NCI-H1694 treated with DMSO at 0.1 percent for 48 hours (cell line): ENCODE measurements around the gene MARS1.
"Not testable (repeated sequence)": the region's sequence is repeated elsewhere in the genome, so short reads cannot be mapped to it uniquely, and the experiment has no call there.

Experiments used
- DNase-seq: peaks from one replicate; lab custom pipeline; 2025; lab: John Stamatoyannopoulos, UW

Gene MARS1

DNA sequence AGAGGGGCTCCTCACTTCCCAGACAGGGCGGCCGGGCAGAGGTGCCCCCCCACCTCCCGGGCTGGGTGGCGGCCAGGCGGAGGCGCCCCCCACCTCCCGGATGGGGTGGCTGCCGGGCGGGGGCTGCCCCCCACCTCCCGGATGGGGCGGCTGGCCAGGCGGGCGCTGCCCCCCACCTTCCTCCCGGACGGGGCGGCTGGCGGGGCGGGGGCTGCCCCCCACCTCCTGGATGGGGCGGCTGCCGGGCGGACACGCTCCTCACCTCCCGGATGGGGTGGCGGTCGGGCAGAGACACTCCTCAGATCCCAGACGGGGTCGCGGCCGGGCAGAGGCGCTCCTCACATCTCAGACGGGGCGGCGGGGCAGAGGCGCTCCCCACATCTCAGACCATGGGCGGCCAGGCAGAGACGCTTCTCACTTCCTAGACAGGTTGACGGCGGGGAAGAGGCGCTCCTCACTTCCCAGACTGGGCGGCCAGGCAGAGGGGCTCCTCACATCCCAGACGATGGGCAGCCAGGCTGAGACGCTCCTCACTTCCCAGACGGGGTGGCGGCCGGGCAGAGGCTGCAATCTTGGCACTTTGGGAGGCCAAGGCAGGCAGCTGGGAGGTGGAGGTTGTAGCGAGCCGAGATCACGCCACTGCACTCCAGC is 7.3 kb downstream of the MARS1 start:
- DNase-seq, result not testable (repeated sequence)

DNA sequence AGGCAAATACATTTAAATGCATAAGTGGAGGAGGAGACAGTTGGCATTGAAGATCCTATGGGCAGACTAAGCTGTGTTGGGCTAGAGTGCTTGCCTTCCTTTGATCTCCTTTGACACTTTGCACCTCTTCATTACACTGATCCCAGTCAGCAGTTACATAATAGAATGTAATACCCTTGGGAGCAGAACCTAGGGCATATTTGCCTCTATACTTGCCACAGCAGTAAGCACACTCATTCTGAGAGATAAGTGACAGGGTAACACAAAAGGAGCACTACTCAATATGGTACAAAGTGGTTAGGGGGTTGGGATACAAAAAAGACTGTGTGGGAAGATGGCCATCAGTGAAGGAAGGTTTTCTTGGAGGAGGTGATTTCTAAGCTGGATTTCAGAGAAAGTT is 9.0 kb downstream of the MARS1 start:
- no peak for DNase-seq

DNA sequence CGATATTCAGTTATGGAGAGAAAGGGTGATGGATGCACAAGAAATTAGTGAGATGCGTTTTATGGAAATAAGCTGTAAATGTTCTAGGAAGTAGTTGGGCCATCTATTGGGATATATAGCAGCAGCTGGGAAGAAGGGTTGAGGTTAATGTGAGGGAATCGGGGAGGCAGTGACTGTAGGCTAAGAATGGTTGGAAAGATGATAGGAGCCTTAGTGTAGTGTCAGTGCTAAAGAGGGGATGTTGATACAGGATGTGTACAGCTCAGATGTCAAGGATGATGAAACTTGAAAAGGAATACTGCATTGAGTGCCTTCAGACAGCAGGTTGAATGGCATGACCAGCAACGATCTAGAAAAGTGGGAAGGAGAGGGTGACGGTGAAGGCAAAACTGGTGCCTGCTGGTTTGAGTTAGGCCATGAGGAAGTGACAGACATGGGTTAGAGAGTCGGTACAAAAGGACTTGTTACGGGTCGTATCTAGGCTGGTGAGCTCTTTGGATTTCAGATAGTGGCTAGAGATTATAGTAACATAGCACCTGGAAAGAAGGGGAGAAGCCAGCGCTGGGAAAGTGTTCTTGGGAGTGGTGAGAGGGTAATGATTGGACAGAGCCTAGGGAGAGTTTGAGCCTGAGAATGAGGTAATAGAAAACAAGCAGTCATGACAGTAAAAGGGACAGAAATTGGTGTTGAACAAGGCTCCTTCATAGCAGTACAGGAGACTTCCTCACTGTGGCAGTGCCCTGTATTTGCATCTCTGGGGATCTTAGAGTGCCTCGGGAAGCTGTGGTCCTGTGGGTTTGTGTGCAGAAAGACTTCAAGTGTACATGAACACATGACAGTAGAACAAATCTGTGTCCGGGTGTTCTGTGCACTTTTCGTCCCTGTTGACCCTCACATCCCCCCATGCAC is 9.6 kb downstream of the MARS1 start:
- no peak for DNase-seq

- DNase-seq, result no peak
Observed at GRCh38 chr12:57498132-57498502, 10.2 kb downstream of the MARS1 start.

- DNase-seq, result no peak
Observed at GRCh38 chr12:57498571-57498970, 10.7 kb downstream of the MARS1 start.

- DNase-seq, result no peak
Observed at GRCh38 chr12:57500213-57500612, 12.3 kb downstream of the MARS1 start.

DNA sequence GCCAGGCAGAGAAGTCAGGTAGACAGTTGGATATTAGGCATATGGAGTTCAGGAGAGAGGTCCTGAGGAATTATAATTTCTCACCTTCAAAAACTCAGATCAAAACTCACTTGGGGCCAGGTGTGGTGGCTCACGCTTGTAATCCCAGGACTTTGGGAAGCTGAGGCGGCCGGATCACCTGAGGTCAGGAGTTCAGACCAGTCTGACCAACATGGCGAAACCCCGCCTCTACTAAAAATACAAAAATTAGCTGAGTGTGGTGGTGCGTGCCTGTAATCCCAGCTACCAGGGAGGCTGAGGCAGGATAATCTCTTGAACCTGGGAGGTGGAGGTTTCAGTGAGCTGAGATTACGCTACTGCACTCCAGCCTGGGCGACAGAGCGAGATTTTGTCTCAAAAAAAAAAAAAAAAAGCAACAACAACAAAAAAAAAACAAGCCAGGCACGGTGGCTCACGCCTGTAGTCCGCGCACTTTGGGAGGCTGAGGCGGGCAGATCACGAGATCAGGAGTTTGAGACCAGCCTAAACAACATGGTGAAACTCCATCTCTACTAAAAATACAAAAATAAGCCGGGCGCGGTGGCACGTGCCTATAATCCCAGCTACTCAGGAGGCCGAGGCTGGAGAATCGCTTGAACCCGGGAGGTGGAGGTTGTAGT is 14.6 kb downstream of the MARS1 start:
- DNase-seq, result not testable (repeated sequence)

DNA sequence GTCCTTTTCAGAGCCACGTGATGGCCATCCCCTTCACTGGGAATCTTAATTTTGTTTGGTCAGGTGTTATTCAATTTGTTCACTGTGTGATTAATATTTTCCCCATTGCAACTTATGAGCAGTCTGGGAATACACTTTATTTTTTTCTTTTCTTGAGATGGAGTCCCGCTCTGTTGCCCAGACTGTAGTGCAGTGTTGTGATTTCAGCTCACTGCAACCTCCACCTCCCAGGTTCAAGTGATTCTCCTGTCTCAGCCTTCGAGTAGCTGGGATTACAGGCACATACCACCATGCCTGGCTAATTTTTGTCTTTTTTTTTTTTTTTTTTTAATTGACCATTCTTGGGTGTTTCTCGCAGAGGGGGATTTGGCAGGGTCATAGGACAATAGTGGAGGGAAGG is 18.7 kb downstream of the MARS1 start:
- DNase-seq, result not testable (repeated sequence)

GRCh38 chr12:57507796-57508195 is 19.9 kb downstream of the MARS1 start:
- not testable (repeated sequence) for DNase-seq

DNA sequence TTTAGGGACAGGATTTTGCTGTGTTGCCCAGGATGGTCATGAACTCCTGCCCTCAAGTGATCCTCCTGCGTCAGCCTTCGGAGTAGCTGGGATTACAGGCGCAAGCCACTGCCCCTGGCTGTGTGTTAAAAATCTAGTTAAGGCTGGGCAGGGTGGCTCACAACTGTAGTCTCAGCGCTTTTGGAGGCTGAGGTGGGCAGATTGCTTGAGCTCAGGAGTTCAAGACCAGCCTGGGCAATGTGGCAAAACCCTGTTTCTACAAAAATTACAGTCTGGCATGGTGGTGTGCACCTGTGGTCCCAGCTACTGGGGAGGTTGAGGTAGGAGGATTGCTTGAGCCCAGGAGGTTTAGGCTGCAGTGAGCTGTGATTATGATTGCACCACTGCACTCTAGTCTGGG is 23.3 kb downstream of the MARS1 start:
- DNase-seq, result no peak

- DNase-seq, result no peak
Observed at GRCh38 chr12:57511588-57512325, 23.9 kb downstream of the MARS1 start.

DNA sequence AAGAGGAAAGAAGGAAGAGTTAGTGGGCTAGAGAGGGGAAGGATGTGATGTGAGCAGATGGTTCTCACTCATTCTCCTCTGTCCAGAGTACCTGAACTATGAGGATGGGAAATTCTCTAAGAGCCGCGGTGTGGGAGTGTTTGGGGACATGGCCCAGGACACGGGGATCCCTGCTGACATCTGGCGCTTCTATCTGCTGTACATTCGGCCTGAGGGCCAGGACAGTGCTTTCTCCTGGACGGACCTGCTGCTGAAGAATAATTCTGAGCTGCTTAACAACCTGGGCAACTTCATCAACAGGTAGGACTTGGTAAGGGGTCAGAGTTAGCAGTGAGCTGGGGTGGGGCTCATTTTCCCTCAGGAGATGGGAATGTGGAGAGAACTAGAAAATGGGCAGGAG is 24.8 kb downstream of the MARS1 start:
- no peak for DNase-seq

DNA sequence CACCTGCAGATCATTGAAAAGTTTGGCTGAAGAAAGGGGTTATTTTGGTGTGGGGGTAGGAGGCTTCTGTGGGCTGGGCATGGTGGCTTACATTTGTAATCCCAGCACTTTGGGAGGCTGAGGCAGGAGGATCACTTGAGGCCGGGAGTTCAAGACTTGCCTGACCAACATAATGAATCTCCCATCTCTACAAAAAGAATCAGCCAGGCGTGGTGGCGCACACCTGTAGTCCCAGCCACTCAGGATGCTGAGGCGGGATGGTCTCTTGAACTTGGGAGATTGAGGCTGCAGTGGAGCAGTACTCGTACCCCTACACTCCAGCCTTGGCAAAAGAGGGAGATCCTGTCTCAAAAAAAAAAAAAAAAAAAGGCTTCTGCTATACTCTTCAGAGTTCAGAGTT is 25.4 kb downstream of the MARS1 start:
- no peak for DNase-seq

DNA sequence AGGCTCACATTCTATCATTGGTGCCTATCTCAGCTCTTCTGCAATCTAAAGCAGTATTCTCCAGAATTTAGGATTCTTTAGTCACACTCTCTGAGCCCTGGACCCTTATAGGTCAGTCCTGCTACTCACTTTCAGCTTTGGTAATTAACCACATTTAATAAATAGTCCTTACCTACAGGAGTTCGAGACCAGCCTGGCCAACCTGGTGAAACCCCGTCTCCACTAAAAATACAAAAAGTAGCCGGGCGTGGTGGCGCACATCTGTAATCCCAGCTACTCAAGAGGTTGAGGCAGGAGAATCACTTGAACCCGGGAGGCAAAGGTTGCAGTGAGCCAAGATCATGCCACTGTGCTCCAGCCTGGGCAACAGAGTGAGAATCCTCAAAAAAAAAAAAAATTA is 25.8 kb downstream of the MARS1 start:
- DNase-seq, result not testable (repeated sequence)

- not testable (repeated sequence) for DNase-seq
Observed at GRCh38 chr12:57514246-57514645, 26.4 kb downstream of the MARS1 start.

GRCh38 chr12:57514720-57515407 is 27.0 kb downstream of the MARS1 start:
- DNase-seq, result no peak

DNA sequence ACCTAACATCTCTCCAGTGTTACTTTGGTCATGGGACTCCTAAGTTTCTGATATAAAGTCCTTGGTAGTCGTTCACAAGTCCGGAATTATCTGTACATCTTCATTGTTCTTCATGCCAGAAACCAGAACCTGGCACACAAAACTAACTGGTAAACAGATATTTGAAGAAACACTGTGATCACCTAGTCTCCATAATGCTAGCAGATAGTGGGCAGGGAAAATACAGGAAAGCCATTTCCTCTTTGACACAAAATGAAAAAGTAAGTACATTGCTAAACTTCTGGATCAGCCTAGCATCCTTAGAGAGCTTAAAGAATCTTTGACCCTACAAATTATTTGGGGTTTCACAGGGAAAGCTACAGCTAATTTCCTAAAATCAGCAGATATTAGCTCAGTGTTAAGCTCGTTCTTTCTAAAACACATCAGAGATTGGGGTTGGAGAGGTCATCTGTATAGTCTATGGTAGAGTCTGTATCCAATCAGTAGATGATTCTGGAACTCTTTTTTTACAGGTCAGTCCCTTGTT is 27.6 kb downstream of the MARS1 start:
- no peak for DNase-seq

DNA sequence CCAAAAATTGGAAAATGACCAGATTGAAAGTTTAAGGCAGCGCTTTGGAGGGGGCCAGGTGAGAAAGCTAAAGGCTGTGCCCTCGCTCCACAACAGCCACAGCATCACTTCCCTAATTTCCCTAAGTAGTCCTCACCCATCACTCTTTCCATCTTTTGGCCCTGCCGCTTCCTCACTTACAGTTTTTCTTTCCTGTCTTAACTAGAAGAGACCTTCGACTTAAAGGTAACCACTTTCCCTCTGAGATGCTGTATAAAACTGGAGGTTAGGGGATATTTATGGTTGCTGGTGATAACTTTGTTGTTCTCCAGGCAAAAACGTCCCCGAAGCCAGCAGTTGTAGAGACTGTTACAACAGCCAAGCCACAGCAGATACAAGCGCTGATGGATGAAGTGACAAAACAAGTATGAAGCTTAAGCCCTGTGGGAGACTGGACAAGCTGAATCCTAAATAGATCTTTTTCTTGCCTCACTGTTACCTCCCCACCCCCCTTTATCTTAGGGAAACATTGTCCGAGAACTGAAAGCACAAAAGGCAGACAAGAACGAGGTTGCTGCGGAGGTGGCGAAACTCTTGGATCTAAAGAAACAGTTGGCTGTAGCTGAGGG is 28.2 kb downstream of the MARS1 start:
- DNase-seq, result no peak

- DNase-seq, result no peak
Observed at GRCh38 chr12:57516617-57517153, 28.8 kb downstream of the MARS1 start.

GRCh38 chr12:57517187-57517586 is 29.3 kb downstream of the MARS1 start:
- no peak for DNase-seq

- not testable (repeated sequence) for DNase-seq
Observed at GRCh38 chr12:57517718-57518117, 29.9 kb downstream of the MARS1 start.
